ENCODE results near the gene ZPR1.
"Not testable (repeated sequence)": the region's sequence is repeated elsewhere in the genome, so short reads cannot be mapped to it uniquely, and the experiment has no call there.

ZPR1 gene

GRCh38 chr11:116792144-116792868 is 4.5 kb upstream of the ZPR1 start:
- DNase-seq: no peak

- no peak for DNase-seq
Observed at GRCh38 chr11:116791813-116792143, 4.0 kb upstream of the ZPR1 start, which contains the start of gene APOA5. Gene APOA5, minus strand, starts transcription at chr11:116791879. Its CDS starts 19 bp downstream, at chr11:116791860.

- DNase-seq: no peak
Observed at GRCh38 chr11:116791002-116791812, 3.4 kb upstream of the ZPR1 start.

- DNase-seq: no peak
Observed at GRCh38 chr11:116790167-116791001, 2.6 kb upstream of the ZPR1 start.

GRCh38 chr11:116788975-116789374 is 1.2 kb upstream of the ZPR1 start:
- no peak for DNase-seq

GRCh38 chr11:116788534-116788933 is 711 bp upstream of the ZPR1 start:
- no peak for DNase-seq

- DNase-seq: no peak
Observed at GRCh38 chr11:116787436-116787785, 412 bp downstream of the ZPR1 start.

GRCh38 chr11:116786966-116787365 is 857 bp downstream of the ZPR1 start:
- DNase-seq: no peak

GRCh38 chr11:116786326-116786725 is 1.5 kb downstream of the ZPR1 start:
- DNase-seq: no peak

GRCh38 chr11:116782728-116783127 is 5.1 kb downstream of the ZPR1 start:
- no peak for DNase-seq

- no peak for DNase-seq
Observed at GRCh38 chr11:116778556-116778955, 9.3 kb downstream of the ZPR1 start.

- no peak for DNase-seq
Observed at GRCh38 chr11:116777056-116777455, 10.8 kb downstream of the ZPR1 start.

- DNase-seq: no peak
Observed at GRCh38 chr11:116776522-116776984, 11.3 kb downstream of the ZPR1 start.

GRCh38 chr11:116775975-116776374 is 11.8 kb downstream of the ZPR1 start:
- DNase-seq: no peak

- no peak for DNase-seq
Observed at GRCh38 chr11:116774661-116775060, 13.2 kb downstream of the ZPR1 start.

- no peak for DNase-seq
Observed at GRCh38 chr11:116773203-116774097, 14.4 kb downstream of the ZPR1 start.

- DNase-seq: peak; percentile 89
Observed at GRCh38 chr11:116772443-116773202, 15.2 kb downstream of the ZPR1 start, which contains the start of gene BUD13. Gene BUD13, minus strand, starts transcription at chr11:116772987. Its CDS starts 23 bp downstream, at chr11:116772964.

- DNase-seq: no peak
Observed at GRCh38 chr11:116771935-116772334, 15.9 kb downstream of the ZPR1 start.

GRCh38 chr11:116762132-116762531 is 25.7 kb downstream of the ZPR1 start:
- no peak for DNase-seq

GRCh38 chr11:116756044-116756443 is 31.8 kb downstream of the ZPR1 start:
- DNase-seq: not testable (repeated sequence)

GRCh38 chr11:116750070-116750718 is 37.6 kb downstream of the ZPR1 start:
- no peak for DNase-seq

All from DMS79 (cell line).